Thymus (tissue), 11 donors: ENCODE measurements around the gene MATN1. TPM values are rescaled to one million over a fixed set of nuclear protein-coding genes. Genes with fewer than 3 reads are reported as not detected.
A peak's percentile ranks its signal among the peaks of the same experiment; 100 is the strongest.

Experiments used
- DNase-seq, 9 donors: peaks; one replicate each; pipeline ENCODE4 v3.0.0-alpha.2; 2013; ENCODE audit warnings: low spot score in 9 of 9, low read depth in 6 of 9, missing footprints in 1 of 9
- H3K27ac ChIP-seq, 2 donors: one replicate each; pipeline ENCODE4 v1.5.1; 2013; ENCODE audit warnings: control low read depth in 1 of 2, low read depth in 1 of 2, low read length in 1 of 2, mild to moderate bottlenecking in 1 of 2, moderate library complexity in 1 of 2
- H3K27me3 ChIP-seq, 2 donors: one replicate each; pipeline ENCODE4 v1.5.1; 2013; ENCODE audit warnings: low read length in 1 of 2; ENCODE audit not compliant: control insufficient read depth in 2 of 2, insufficient read depth in 1 of 2
- H3K36me3 ChIP-seq, 2 donors: one replicate each; pipeline ENCODE4 v1.5.1; 2013; ENCODE audit warnings: low read length in 1 of 2, mild to moderate bottlenecking in 1 of 2, moderate library complexity in 1 of 2; ENCODE audit not compliant: control insufficient read depth in 2 of 2, insufficient read depth in 2 of 2
- H3K4me1 ChIP-seq, 2 donors: one replicate each; pipeline ENCODE4 v1.5.1; 2013; ENCODE audit warnings: low read length in 2 of 2; ENCODE audit not compliant: control insufficient read depth in 2 of 2, insufficient read depth in 2 of 2
- H3K4me3 ChIP-seq, 2 donors: one replicate each; pipeline ENCODE4 v1.5.1; 2013; ENCODE audit warnings: low read length in 2 of 2, control low read depth in 1 of 2, mild to moderate bottlenecking in 1 of 2
- H3K9me3 ChIP-seq, 2 donors: one replicate each; pipeline ENCODE4 v1.5.1; 2013; ENCODE audit warnings: low read length in 1 of 2, mild to moderate bottlenecking in 1 of 2; ENCODE audit not compliant: control insufficient read depth in 2 of 2, insufficient read depth in 1 of 2
- WGBS: extraction: QIAGEN DNeasy Blood & Tissue Kit; methylation state at CpG from one replicate; pipeline ENCODE4 v1.1.7; 2013; 5-methylcytosine and 5-hydroxymethylcytosine counted together
- polyA plus RNA-seq: library from polyadenylated mRNA; stranded (reverse); fragments of 200-250 nt; gene quantifications from one replicate; pipeline ENCODE4 v1.2.3, GENCODE V29; 2013
- total RNA-seq: library from RNA; stranded (reverse); fragments of 120-200 nt; gene quantifications from one replicate; pipeline ENCODE4 v1.2.4, GENCODE V29; 2013
- donor health status: healthy.

Gene MATN1
- total and polyA plus RNA-seq, 2 donors, result 0.14 to 0.27 TPM

DNA sequence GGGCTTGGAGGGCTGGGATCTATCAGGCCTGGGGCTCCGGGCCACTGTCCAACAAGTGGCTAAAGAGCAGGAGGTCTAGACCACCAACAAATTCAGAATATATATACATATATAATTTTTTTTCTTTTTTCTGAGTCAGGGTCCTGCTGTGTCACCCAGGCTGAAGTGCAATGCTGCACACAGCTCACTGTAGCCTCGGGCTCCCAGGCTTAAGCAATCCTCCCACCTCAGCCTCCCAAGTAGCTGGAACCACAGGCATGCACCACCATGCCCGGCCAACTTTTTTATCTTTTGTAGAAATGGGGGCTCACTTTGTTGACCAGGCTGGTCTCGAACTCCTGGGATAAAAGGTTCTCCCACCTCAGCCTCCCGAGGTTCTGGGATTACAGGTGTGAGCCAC, 41.0 kb upstream of the MATN1 start:
- no peak overlapping the region for H3K4me3 ChIP-seq
- no peaks in the 10 kb centered on the region for H3K36me3 ChIP-seq
- no peaks in the 10 kb centered on the region for H3K9me3 ChIP-seq
- DNase-seq, result no peak
- H3K27me3 ChIP-seq, result peaks cover 0 to 2% of the 10 kb centered on the region in 2 donors
- H3K4me1 ChIP-seq, result peaks cover 39 to 69% of the 10 kb centered on the region in 2 donors
- no peak overlapping the region for H3K27ac ChIP-seq
- WGBS, result 97% methylated on average over 5 of the region's 5 CpGs

DNA sequence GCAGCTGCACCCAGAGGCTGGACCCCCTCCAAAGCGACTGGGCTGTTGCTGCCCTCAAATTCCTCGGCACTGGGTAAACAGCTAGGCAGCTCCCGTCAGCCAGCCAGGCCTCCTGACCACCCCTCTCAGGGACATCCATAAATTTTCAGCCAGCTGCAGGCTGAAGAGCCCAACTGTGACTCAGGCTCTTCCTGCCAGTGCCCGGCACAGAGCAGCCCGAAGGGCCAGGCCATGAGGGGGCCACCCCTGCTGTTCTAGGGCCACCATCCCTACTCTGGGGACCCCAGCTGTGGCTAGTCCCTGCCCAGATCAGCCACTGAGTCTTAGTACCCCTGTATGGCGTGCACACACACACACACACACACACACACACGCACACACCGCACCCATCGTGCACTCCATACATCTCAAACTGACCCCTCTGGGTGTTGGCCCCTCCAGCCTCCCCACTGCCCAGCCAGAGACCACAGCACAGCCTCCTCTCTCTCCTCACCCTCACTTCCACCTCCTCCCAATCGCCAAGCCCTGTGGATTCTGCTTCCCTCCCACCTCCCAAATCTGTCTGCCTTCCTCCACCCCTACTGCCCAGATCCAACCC, 40.4 kb upstream of the MATN1 start:
- 92% methylated on average over 10 of the region's 10 CpGs for WGBS
- DNase-seq, result no peak

DNA sequence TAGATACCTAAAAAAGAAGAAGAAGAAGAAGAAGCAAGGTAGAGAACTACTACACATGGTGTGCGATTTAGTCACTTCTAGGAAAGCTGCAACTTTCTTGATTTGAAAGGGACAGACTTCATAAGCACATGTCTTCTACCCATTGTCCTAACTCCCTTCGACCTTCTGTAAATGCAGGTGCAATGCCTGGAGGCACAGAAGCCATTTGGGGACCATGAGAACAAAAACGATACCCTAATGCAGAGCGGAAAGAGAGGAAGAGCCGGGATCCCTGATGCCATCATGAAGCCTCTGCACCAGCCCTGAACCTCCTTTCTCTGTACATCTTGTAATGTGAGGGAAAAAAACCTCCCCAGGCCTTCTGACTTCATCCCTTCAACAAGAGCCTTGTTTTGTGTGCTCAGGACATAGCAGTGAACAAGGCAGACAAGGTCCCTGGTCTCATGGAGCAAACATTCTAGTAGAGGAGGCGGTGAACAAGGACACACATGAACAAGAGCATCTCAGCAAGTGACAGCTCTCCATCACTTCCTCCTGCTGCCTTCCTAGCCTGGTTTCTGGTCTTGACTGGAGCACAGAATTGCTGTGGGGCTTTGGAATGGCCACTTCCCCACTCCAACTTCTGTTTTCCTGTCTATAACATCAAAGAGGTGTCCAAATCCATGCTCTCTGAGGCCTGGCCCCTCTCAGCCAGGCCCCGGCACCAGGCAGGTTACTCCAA, 39.7 kb upstream of the MATN1 start:
- no peaks in the 10 kb centered on the region for H3K36me3 ChIP-seq
- no peak for DNase-seq
- WGBS, result 88% methylated on average over 7 of the region's 7 CpGs
- peak overlapping the region in 1 of 2 donors; percentile 47 for H3K27ac ChIP-seq
- no peaks in the 10 kb centered on the region for H3K9me3 ChIP-seq
- no peaks in the 10 kb centered on the region for H3K27me3 ChIP-seq
- peaks cover 52 to 78% of the 10 kb centered on the region in 2 donors for H3K4me1 ChIP-seq
- no peak overlapping the region for H3K4me3 ChIP-seq

More for the DNA sequence above, 40.4 kb upstream of the MATN1 start:
- Histone ChIP-seq H3K9me3 (no peaks in the 10 kb centered on the region), H3K36me3 (no peaks in the 10 kb centered on the region), H3K4me3 (no peak overlapping the region), H3K27me3 (no peaks in the 10 kb centered on the region), H3K27ac (no peak overlapping the region), H3K4me1 (peaks cover 45 to 76% of the 10 kb centered on the region in 2 donors)

DNA sequence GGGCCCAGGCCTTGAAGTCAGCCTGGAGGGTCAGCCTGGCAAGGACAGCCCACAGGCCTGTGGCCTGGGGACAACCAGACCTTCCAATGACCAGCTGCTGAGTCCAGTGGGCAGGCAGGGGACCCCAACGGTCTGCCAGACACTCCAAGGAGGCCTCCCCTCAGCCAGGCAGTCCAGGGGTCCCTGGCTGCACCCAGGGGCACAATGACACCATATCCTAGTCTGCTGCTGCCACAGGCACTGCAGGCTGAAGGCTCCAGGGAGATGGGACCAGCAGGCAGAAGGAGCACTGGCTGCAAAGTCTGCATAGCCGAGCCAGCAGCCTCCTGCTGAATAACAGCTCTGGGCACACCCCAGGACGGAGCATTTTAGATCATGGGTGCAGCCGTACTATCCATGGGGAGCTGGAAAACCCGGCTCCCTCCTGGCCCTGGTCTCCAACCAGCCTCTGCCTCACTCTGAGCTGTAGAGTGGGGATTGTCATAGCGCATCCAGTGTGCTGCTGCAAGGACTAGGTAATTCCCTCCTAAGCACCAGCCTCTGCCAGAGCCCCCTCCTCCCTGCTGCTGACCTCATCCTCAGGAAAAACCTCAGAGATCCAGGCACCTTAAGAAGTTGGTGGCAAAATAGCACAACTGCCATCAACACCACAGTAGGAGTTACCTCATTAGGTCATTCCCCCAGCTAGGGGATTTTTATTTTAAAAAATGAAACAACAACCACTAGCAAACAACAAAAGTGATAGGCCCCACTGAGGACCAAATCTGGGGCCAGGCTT, 39.0 kb upstream of the MATN1 start:
- H3K36me3 ChIP-seq, result no peaks in the 10 kb centered on the region
- no peaks in the 10 kb centered on the region for H3K27me3 ChIP-seq
- H3K4me3 ChIP-seq, result no peak overlapping the region
- H3K4me1 ChIP-seq, result peaks cover 54 to 83% of the 10 kb centered on the region in 2 donors
- no peaks in the 10 kb centered on the region for H3K9me3 ChIP-seq
- H3K27ac ChIP-seq, result peak overlapping the region; percentile 2 to 47
- WGBS, result 93% methylated on average over 6 of the region's 6 CpGs
- DNase-seq, result no peak

DNA sequence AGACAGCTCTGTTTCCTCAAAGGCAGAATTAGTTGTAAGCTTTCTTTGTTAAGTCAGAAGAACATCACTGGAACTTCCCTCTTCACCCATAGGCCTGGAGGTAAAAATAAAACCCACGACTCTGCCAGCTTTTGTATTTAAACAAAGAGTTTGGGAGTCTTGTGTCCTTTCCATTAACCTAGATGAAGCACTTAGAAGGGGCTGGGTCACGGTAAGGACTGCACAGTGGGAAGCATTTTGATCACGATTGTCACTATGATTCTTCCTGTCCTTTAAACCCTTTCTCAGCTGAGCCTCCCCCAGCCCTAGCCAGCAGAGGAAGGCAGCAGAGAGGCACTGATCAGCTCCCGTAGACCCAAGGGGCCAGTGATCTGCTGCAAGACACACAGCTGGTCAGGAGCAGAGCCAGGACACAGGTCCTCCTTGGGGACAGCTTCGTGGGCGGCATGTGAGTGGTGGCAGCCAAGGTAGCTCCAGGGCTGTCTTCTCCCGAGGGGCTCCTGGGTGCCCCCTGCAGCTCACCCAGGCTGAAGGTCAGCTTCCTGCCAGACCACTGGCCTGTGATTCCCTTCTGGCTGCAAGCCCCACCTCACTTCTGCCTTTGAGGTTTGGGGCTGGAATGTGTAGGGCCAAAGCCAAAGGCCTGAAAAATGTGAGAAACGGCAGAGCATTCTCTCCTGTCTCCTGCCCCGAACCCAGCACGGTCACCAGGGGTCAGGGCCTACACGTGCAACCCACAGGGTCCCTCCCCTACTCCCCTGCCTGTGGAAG, 38.2 kb upstream of the MATN1 start:
- no peak overlapping the region for H3K4me3 ChIP-seq
- H3K4me1 ChIP-seq, result peaks cover 54 to 91% of the 10 kb centered on the region in 2 donors
- H3K9me3 ChIP-seq, result no peaks in the 10 kb centered on the region
- no peaks in the 10 kb centered on the region for H3K27me3 ChIP-seq
- WGBS, result 65% methylated on average over 11 of the region's 11 CpGs
- peak overlapping the region; percentile 38 to 93 for H3K27ac ChIP-seq
- H3K36me3 ChIP-seq, result no peaks in the 10 kb centered on the region
- DNase-seq, result peak in 1 of 9 donors; percentile 56

DNA sequence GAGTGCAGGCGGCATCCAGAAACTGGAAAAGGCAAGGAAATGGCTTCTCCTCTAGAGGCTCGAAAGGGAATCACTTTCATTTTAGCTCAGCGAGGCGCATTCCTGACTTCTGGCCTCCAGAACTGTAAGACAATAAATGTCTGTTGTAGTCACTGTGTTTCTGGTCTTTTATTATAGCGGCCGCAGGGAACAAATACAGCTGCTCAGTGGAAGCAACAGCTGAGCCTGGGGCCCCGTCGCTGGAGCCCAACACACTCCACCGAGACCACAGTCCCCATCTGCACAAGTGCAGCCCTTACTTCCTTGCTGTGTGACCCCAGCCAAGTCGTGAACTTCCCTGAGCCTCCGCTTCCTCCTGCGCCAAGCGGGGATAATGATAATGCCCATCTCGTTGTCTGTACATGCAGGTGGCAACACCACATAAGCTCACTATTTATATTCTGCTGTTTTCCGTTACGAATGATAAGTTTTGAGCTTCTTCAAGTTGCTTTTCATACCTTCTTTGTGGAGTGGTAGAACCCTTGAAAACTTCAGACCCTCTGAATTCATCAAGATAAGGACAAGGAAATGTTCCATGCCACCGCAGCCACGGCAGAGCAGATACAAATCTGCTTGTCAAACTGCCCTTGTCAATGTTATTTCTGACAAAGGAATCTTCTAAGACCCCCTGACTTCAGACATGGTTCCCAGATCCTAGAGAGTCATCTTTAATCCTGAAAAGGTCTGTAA, 37.4 kb upstream of the MATN1 start:
- peaks cover 51 to 93% of the 10 kb centered on the region in 2 donors for H3K4me1 ChIP-seq
- H3K27me3 ChIP-seq, result no peaks in the 10 kb centered on the region
- H3K27ac ChIP-seq, result peak overlapping the region; percentile 86 to 93
- peak in 2 of 9 donors; percentile 49 to 72 for DNase-seq
- H3K9me3 ChIP-seq, result no peaks in the 10 kb centered on the region
- H3K4me3 ChIP-seq, result peak overlapping the region in 1 of 2 donors; percentile 8
- H3K36me3 ChIP-seq, result no peaks in the 10 kb centered on the region
- 25% methylated on average over 18 of the region's 18 CpGs for WGBS

DNA sequence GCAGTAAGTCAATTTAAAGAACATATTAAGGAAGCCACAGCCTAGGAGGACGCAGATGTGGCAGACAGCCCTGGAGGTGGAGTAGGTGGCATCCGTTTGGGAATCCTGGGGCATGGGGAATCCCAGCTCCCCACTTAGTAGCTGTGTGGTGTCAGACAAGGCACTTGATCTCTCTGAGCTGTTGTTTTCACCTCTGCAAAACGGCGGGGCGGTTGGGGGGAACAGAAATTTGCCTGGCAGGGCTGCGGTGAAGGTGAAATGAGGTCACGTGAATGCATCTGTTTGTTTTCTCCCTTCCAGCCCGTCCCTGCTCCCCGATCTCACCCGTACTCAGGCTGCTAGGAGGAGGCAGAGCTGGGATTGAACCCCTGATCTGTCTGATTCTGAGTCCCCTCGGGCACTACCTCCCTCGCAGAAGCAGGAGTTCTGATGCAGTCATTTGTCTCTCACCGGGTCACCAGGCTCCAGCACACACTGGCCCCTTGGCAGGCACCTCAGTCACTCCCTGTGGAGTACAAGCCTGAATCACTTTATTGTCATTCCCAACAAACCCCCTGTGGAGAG, 36.4 kb upstream of the MATN1 start:
- peaks cover 55 to 93% of the 10 kb centered on the region in 2 donors for H3K4me1 ChIP-seq
- H3K9me3 ChIP-seq, result no peaks in the 10 kb centered on the region
- H3K27me3 ChIP-seq, result no peaks in the 10 kb centered on the region
- H3K36me3 ChIP-seq, result peaks cover 0 to under 1% of the 10 kb centered on the region in 2 donors
- H3K27ac ChIP-seq, result peak overlapping the region; percentile 86 to 93
- whole genome bisulfite sequencing, result 66% methylated on average over 13 of the region's 13 CpGs
- peak in 3 of 9 donors; percentile 67 to 82 (median 71) for DNase-seq
- H3K4me3 ChIP-seq, result no peak overlapping the region

DNA sequence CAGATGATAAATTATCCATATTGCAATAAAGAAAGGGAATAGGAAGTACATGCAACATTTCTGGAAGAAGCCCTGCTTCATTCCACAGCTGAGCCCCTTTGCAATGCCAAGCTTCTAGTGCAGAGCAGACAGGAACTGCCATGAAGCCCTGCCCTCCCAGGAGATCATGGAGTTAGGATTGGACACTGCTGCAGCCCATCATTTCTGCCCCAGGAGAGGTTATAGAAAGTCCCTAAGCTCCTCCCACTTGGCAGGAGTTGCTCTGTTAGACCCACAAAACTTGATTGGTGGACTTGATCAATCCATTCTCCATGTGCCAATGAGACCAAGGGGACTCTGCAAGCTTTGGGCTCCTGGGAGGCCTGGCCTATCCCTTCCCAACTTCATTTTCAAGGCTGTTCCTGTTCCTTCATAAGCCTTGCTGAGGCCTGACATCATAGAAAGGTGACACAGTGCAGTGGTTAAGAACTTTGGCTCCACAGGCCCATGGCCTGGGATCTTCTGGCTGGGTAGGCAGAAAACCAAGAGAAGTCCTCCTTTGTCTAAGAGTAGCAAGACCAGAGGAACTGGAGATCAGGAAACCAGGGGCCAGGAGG, 35.5 kb upstream of the MATN1 start:
- peaks cover 61 to 98% of the 10 kb centered on the region in 2 donors for H3K4me1 ChIP-seq
- H3K9me3 ChIP-seq, result no peaks in the 10 kb centered on the region
- H3K27ac ChIP-seq, result peak overlapping the region; percentile 38 to 93
- H3K4me3 ChIP-seq, result no peak overlapping the region
- peak in 1 of 9 donors; percentile 45 for DNase-seq
- H3K36me3 ChIP-seq, result peaks cover 0 to 2% of the 10 kb centered on the region in 2 donors
- no peaks in the 10 kb centered on the region for H3K27me3 ChIP-seq
